GM21447 (cell line): ENCODE data around the gene P4HA2.

Experiments used
- ATAC-seq: cut with Tn5 transposase; IDR thresholded peaks from one replicate; pipeline ENCODE4 v1.9.1; 2021; ENCODE audit not compliant: unreplicated experiment

Gene P4HA2

DNA sequence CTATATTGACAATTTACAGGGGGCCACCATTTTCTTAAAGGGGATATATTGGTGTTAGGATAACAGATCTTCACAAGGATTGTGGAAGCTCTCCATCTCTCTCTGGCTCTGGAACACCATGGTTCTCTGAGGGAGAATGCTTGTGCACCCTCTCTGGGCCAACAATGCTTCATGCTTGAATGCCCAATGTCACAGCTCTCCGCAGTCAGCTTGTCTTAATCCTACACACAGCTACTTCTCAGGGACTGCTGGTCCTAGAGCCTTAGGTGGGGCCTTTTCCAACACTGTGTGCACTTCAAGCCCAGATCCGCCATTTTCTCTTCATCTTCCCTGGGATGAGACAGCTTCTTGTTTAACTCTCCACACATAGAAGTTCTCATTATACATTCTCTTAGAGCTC is 22.9 kb upstream of the P4HA2 start:
- ATAC-seq = no peak

DNA sequence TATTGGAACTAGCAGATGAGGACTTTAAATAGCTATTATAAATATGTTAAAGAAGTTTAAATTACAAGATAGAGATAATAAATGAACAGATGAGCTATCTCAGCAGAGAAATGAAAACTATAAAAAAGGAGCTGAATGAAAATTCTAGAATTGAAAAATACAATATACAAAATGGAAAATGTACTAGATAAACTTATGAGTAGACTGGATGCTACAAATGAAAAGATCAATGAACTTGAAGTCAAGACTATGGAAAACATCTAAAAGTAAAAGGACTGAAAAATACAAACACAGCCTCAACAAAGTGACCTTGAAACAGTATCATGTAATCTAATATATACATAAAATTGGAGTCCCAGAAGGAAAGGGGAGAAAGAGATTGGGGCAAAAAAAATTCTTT is 19.2 kb upstream of the P4HA2 start:
- no peak for ATAC-seq

DNA sequence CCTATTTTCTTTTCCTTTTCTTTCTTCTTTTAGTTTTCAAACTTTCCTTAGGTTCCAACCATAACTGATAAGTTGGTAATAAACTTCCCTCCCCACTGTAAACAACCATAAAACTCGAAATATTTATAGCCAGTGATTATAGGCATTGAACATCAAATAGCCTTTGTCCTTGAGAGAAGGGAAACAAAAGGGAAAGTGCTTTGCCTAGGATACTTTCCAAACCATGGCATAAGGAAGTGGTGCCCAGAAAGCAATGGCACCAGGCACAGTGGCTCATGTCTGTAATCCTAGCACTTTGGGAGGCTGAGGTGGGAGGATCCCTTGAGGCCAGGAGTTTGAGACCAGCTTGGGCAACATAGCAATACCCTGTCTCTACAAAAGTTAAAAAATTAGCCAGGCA is 17.9 kb upstream of the P4HA2 start:
- ATAC-seq = no peak

GRCh38 chr5:132243366-132243977 is 15.8 kb upstream of the P4HA2 start:
- no peak for ATAC-seq

DNA sequence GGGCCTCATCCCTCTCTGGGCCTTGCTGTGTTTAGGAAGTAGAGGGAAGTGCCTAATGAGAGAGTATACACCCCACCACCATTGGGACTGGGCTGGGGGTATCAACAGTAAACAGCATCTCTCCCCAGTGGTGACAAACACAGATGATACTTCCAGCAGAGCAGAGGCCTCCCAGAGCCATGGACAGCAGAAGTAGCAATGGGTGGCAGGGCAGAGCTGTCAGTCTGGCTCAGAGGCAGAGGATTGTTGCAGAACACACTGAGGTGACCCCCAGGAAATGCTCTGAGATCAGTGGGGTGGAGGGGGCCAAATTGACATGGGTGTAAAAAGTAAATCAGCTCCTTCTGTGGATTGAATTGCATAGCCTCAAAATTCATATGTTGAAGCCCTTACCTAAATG is 12.1 kb upstream of the P4HA2 start:
- no peak for ATAC-seq

DNA sequence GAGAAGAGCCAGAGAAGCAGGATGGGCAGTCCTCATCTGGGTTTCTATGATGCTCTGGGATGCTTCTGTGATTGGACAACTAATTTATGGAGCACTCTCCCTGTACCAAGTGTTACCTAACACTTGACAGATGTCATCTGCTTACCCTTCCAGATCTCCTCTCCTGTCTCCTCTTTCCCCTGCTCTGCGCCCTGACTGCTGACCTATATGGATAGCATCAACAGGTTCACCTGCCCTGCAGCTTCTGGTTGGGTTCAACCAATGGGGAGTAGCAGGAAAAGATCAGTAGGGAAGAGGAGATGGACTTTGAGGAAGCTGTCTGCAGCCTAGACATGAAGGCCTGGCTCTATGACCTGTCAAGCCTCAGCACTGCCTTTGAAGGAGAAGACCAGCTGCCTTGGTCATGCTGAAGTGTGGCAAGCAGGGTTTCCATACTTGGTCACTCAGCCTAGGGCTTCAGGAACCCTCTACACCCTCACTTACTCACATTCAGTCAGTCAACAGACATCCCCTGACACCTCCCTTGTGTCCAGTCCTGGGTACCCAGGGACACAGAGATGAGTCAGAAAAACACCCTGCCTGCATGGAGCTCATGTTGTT is 11.3 kb upstream of the P4HA2 start:
- ATAC-seq = no peak

- peak; percentile 84 for ATAC-seq
Observed at GRCh38 chr5:132238169-132238744, 10.6 kb upstream of the P4HA2 start.

GRCh38 chr5:132237670-132238069 is 10.0 kb upstream of the P4HA2 start:
- ATAC-seq = no peak

GRCh38 chr5:132237141-132237540 is 9.5 kb upstream of the P4HA2 start:
- no peak for ATAC-seq

GRCh38 chr5:132235340-132235739 is 7.7 kb upstream of the P4HA2 start:
- no peak for ATAC-seq

- no peak for ATAC-seq
Observed at GRCh38 chr5:132234684-132235062, 7.0 kb upstream of the P4HA2 start.

- ATAC-seq = no peak
Observed at GRCh38 chr5:132233811-132234683, 6.4 kb upstream of the P4HA2 start.

DNA sequence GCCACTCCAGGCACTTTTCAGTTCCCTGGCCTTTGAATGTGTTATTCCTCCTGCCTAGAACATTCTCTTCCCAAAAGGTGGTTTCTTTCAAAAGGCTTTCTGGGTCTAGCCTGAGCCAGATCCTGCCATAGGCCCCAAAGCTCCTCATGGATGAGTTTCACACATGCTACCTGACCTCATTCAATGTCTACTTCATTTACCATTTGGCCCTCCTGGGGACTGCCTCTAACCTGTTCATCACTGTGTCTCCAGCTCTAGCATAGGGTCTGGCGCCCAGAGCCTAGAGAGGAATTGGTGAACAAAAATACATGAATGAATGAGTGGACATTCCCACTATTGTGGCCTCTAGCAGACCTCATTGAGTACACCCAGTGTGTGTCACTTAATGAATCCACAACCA is 5.4 kb upstream of the P4HA2 start:
- ATAC-seq = no peak

DNA sequence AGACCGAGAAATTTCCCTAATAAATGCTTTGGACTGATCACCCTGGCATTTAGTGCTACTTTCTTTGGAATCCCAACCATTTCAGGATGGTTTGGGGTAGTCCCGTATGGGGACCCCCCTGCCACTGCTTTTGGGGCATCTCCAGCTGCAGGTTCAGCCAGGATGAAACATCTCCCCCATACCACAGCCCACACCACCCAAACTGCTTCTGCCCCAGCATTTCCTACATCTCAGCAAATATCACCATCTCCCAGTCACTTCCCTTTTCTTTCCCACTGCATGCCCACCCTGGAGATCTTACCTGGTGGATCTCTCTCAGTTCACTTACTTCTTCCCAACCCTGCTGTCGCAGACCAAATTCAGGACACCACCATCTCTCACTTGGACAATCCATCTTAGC is 4.8 kb upstream of the P4HA2 start:
- no peak for ATAC-seq

DNA sequence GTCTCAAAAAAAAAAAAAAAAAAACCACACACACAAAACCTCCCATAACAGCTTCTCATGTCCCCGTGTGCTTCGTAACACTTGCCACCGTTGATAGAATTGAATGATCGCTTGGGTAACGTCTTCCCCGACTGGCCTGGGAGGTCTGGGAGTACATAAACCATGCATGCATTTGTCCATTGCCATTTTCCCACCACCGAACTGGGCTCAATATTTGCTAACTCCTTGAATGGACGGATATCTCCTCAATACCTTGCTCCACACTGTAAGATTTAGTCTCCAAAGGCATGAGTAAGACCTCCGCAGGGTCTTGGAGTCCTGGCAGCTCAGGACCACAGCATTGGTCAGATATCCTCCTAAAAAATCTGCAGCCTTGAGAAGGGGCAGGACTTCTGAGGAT is 3.2 kb upstream of the P4HA2 start:
- ATAC-seq = no peak

- ATAC-seq = no peak
Observed at GRCh38 chr5:132229236-132229635, 1.6 kb upstream of the P4HA2 start.

- ATAC-seq = no peak
Observed at GRCh38 chr5:132228241-132229035, 785 bp upstream of the P4HA2 start.

GRCh38 chr5:132227235-132227484 is 493 bp downstream of the P4HA2 start:
- no peak for ATAC-seq

DNA sequence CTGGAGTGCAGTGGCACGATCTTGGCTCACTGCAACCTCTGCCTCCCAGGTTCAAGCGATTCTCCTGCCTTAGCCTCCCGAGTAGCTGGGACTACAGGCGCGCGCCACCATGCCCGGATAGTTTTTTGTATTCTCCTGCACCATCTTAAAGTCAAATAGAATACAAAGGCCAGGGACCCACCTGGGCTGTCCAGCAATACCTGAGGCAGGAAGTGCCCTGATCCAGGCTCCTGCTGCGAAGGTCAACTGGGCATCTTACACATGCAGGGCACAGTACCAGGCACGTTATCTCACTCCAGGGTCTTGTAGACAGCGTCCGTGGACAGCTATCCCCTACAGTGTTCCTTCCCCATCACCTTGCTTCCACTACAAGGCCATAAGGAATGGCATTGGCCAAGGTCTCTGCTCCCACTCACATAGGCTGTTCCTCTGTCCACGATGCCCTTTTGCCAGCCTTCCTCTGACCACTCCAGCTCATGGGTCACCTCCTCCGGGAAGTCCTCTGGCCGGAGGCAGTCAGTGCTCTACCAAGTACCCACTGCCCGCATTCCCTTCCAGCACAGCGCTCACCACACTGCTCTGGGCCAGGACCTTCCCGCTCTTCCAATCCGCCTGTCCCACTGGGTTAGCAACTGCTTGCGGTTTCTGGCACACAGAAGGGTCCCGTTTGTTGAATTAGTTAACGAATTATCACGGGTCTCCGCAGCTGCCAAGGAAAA is 978 bp downstream of the P4HA2 start:
- ATAC-seq = no peak

- ATAC-seq = no peak
Observed at GRCh38 chr5:132225165-132226032, 2.3 kb downstream of the P4HA2 start.
